Upper lobe of right lung (tissue), 1 donor: ENCODE data around the gene AGL. TPM values are rescaled to one million over a fixed set of nuclear protein-coding genes. Genes with fewer than 3 reads are reported as not detected.

Source experiments
- ATAC-seq: fragments of 200-7000 bp; cut with Tn5 transposase; one replicate; pipeline ENCODE4 v1.9.1; 2020; ENCODE audit warnings: mild to moderate bottlenecking, moderate library complexity
- DNase-seq: peaks from one replicate; pipeline ENCODE4 v3.0.0-alpha.2; 2020
- H3K27ac ChIP-seq: fragments of 200-600 bp; one replicate; pipeline ENCODE4 v1.8.0; 2022
- H3K27me3 ChIP-seq: fragments of 200-600 bp; one replicate; pipeline ENCODE4 v1.8.0; 2022; ENCODE audit warnings: mild to moderate bottlenecking
- H3K36me3 ChIP-seq: fragments of 200-600 bp; one replicate; pipeline ENCODE4 v1.8.0; 2022
- H3K4me1 ChIP-seq: fragments of 200-600 bp; one replicate; pipeline ENCODE4 v1.8.0; 2022
- H3K4me3 ChIP-seq: fragments of 200-600 bp; one replicate; pipeline ENCODE4 v1.8.0; 2022; ENCODE audit warnings: mild to moderate bottlenecking
- H3K9me3 ChIP-seq: fragments of 200-600 bp; one replicate; pipeline ENCODE4 v1.8.0; 2022
- CTCF ChIP-seq: fragments of 200-600 bp; IDR thresholded peaks from one replicate; pipeline ENCODE4 v1.8.0; 2022; ENCODE audit warnings: antibody characterized with exemption
- intact Hi-C: fragments of 100-400 bp; cut with DNase I; formaldehyde crosslinking; loops from one replicate; pipeline ENCODE4 v1.11.0; 2022
- total RNA-seq: library from RNA; stranded (reverse); fragmentation: NEBNext Ultra II Directional; extraction: Animal tissue kit (Norgen Biotek cat#: 25700); gene quantifications from one replicate; pipeline ENCODE4 v1.2.1, GENCODE V29; 2021
- donor health status: DM: no; HTN: yes; CAD: no; lungs with severe emphysema.

The AGL gene
- total RNA-seq, 1 donor from 2014 or later = 14.4 TPM

GRCh38 chr1:99811747-99812146 lies 38.4 kb upstream of the AGL start:
- ATAC-seq (no peak), DNase-seq (no peak)
- Histone ChIP-seq H3K27ac (no peak overlapping the region), H3K4me1 (peaks cover 6% of the 10 kb centered on the region), H3K4me3 (no peak overlapping the region), H3K27me3 (no peaks in the 10 kb centered on the region), H3K9me3 (no peaks in the 10 kb centered on the region), H3K36me3 (no peaks in the 10 kb centered on the region)
- TF ChIP-seq CTCF = no peak
- intact Hi-C loops = loop anchor here (10.0 kb wide), 1 partner anchor 643 kb away; no protein-coding TSS in a partner anchor

- Histone ChIP-seq H3K9me3 (no peaks in the 10 kb centered on the region), H3K4me1 (no peaks in the 10 kb centered on the region), H3K4me3 (no peak overlapping the region), H3K27me3 (no peaks in the 10 kb centered on the region), H3K36me3 (no peaks in the 10 kb centered on the region), H3K27ac (no peak overlapping the region)
- DNase-seq (no peak), ATAC-seq (no peak)
- intact Hi-C loops = loop anchor here (10.0 kb wide), 1 partner anchor 640 kb away; no protein-coding TSS in a partner anchor
- no peak for TF ChIP-seq CTCF
These were observed 35.7 kb upstream of the AGL start for GRCh38 chr1:99814373-99814900.

- Histone ChIP-seq H3K27me3 (no peaks in the 10 kb centered on the region), H3K27ac (no peak overlapping the region), H3K4me1 (no peaks in the 10 kb centered on the region), H3K4me3 (no peak overlapping the region), H3K9me3 (no peaks in the 10 kb centered on the region), H3K36me3 (no peaks in the 10 kb centered on the region)
- intact Hi-C loops = loop anchor here (10.0 kb wide), 1 partner anchor 638 kb away; no protein-coding TSS in a partner anchor
- ATAC-seq (no peak), DNase-seq (no peak)
- no peak for TF ChIP-seq CTCF
These were observed 33.5 kb upstream of the AGL start for GRCh38 chr1:99816656-99817055.

GRCh38 chr1:99818063-99818699 lies 32.0 kb upstream of the AGL start:
- ATAC-seq (peak; percentile 50), DNase-seq (no peak)
- Histone ChIP-seq H3K27ac (no peak overlapping the region), H3K36me3 (no peaks in the 10 kb centered on the region), H3K27me3 (no peaks in the 10 kb centered on the region), H3K4me1 (no peaks in the 10 kb centered on the region), H3K9me3 (no peaks in the 10 kb centered on the region), H3K4me3 (no peak overlapping the region)
- no peak for TF ChIP-seq CTCF
- intact Hi-C loops = loop anchor here (10.0 kb wide), 1 partner anchor 637 kb away; no protein-coding TSS in a partner anchor

- Histone ChIP-seq H3K4me1 (no peaks in the 10 kb centered on the region), H3K27me3 (no peaks in the 10 kb centered on the region), H3K36me3 (no peaks in the 10 kb centered on the region), H3K9me3 (no peaks in the 10 kb centered on the region), H3K27ac (no peak overlapping the region), H3K4me3 (no peak overlapping the region)
- no peak for TF ChIP-seq CTCF
- DNase-seq = no peak
- intact Hi-C loops = no loop called here
- ATAC-seq = no peak
These were observed 29.6 kb upstream of the AGL start for GRCh38 chr1:99820546-99820945.
